WERI-Rb-1 (cell line): Measurements from ENCODE around the gene DCAF12L1.

ENCODE experiments used
- DNase-seq: peaks from one replicate; pipeline ENCODE4 v3.0.0-alpha.2; 2020
- H3K27ac ChIP-seq: fragments of 250-450 bp; sonication (Bioruptor Pico); 2 replicates; pipeline ENCODE4 v1.5.1; 2020; ENCODE audit warnings: mild to moderate bottlenecking, moderate library complexity
- H3K27me3 ChIP-seq: fragments of 250-450 bp; sonication (Bioruptor Pico); 2 replicates; pipeline ENCODE4 v1.5.1; 2021; ENCODE audit warnings: mild to moderate bottlenecking, low read depth, moderate library complexity; ENCODE audit not compliant: insufficient read depth, severe bottlenecking
- H3K36me3 ChIP-seq: fragments of 250-450 bp; sonication (Bioruptor Pico); 2 replicates; pipeline ENCODE4 v1.5.1; 2020; ENCODE audit warnings: mild to moderate bottlenecking, moderate library complexity
- H3K4me3 ChIP-seq: 2 replicates; pipeline ENCODE4 v1.5.1; 2011; ENCODE audit warnings: low read depth, mild to moderate bottlenecking, control low read depth, low read length
- H3K9me3 ChIP-seq: fragments of 250-450 bp; sonication (Bioruptor Pico); 2 replicates; pipeline ENCODE4 v1.5.1; 2021; ENCODE audit warnings: mild to moderate bottlenecking, moderate library complexity; ENCODE audit not compliant: severe bottlenecking
- CTCF ChIP-seq: IDR thresholded peaks from 2 replicates; pipeline ENCODE4 v1.5.1; 2011; ENCODE audit warnings: low read depth, mild to moderate bottlenecking, control low read depth, inconsistent platforms, low read length

DCAF12L1 gene

GRCh38 chrX:126551306-126551705 lies 1.3 kb downstream of the DCAF12L1 start:
- TF ChIP-seq CTCF: no peak
- no peak overlapping the region for H3K27ac ChIP-seq
- no peak for DNase-seq

GRCh38 chrX:126550816-126551215 lies 1.8 kb downstream of the DCAF12L1 start:
- Histone ChIP-seq H3K9me3 (no peaks in the 10 kb centered on the region), H3K27me3 (peaks cover 37% of the 10 kb centered on the region), H3K36me3 (no peaks in the 10 kb centered on the region), H3K4me3 (no peak overlapping the region), H3K27ac (no peak overlapping the region)
- no peak for TF ChIP-seq CTCF
- no peak for DNase-seq

More at GRCh38 chrX:126551306-126551705, 1.3 kb downstream of the DCAF12L1 start:
- Histone ChIP-seq H3K9me3 (no peaks in the 10 kb centered on the region), H3K4me3 (no peak overlapping the region), H3K27me3 (peaks cover 33% of the 10 kb centered on the region), H3K36me3 (no peaks in the 10 kb centered on the region)

GRCh38 chrX:126509923-126510322 lies 42.7 kb downstream of the DCAF12L1 start:
- no peak for DNase-seq
- H3K27me3 ChIP-seq: peaks cover 19% of the 10 kb centered on the region
- H3K36me3 ChIP-seq: no peaks in the 10 kb centered on the region
- H3K9me3 ChIP-seq: no peaks in the 10 kb centered on the region
- no peak overlapping the region for H3K4me3 ChIP-seq
- H3K27ac ChIP-seq: no peak overlapping the region
- no peak for TF ChIP-seq CTCF
